Activated CD8-positive, alpha-beta memory T cell treated with anti-CD3 and anti-CD28 coated beads, Interleukin-2, amount 50 U/mL, for 24 hours (primary cell): ENCODE results near the gene SHD.
"Not testable (repeated sequence)": the region's sequence is repeated elsewhere in the genome, so short reads cannot be mapped to it uniquely, and the experiment has no call there.

Experiments
- DNase-seq: peaks from one replicate; pipeline ENCODE4 v3.0.0-alpha.2; 2020; ENCODE audit errors: extremely low read depth

SHD gene

GRCh38 chr19:4267101-4267900, 11.8 kb upstream of the SHD start:
- DNase-seq = peak; percentile 14

GRCh38 chr19:4267901-4268815, 10.9 kb upstream of the SHD start:
- no peak for DNase-seq

GRCh38 chr19:4268816-4269430, 10.1 kb upstream of the SHD start:
- DNase-seq = no peak

GRCh38 chr19:4272894-4273293, 6.2 kb upstream of the SHD start:
- no peak for DNase-seq

GRCh38 chr19:4274321-4274686, 4.8 kb upstream of the SHD start:
- DNase-seq = not testable (repeated sequence)

GRCh38 chr19:4277191-4277696, 1.8 kb upstream of the SHD start:
- no peak for DNase-seq

- DNase-seq = no peak
Measured at GRCh38 chr19:4278010-4278409, 1.1 kb upstream of the SHD start.

- DNase-seq = no peak
Measured at GRCh38 chr19:4279267-4279529, 132 bp downstream of the SHD start.

- DNase-seq = no peak
Measured at GRCh38 chr19:4279530-4280422, 710 bp downstream of the SHD start.

- DNase-seq = no peak
Measured at GRCh38 chr19:4284176-4284958, 5.3 kb downstream of the SHD start.

- DNase-seq = no peak
Measured at GRCh38 chr19:4284974-4285373, 5.9 kb downstream of the SHD start.

- not testable (repeated sequence) for DNase-seq
Measured at GRCh38 chr19:4286141-4286540, 7.1 kb downstream of the SHD start.

- no peak for DNase-seq
Measured at GRCh38 chr19:4288091-4288777, 9.2 kb downstream of the SHD start.

GRCh38 chr19:4291184-4291732, 12.2 kb downstream of the SHD start:
- DNase-seq = no peak

GRCh38 chr19:4292515-4292914, 13.4 kb downstream of the SHD start:
- DNase-seq = no peak

GRCh38 chr19:4294389-4294788, 15.3 kb downstream of the SHD start:
- no peak for DNase-seq

GRCh38 chr19:4295972-4296771, 17.1 kb downstream of the SHD start:
- DNase-seq = no peak

GRCh38 chr19:4297901-4298809, 19.1 kb downstream of the SHD start:
- peak; percentile 12 for DNase-seq
